Upper lobe of left lung (tissue), 6 donors: ENCODE measurements around the gene ITPA. TPM values are rescaled to one million over a fixed set of nuclear protein-coding genes. Genes with fewer than 3 reads are reported as not detected.
"Not testable (repeated sequence)": the region's sequence is repeated elsewhere in the genome, so short reads cannot be mapped to it uniquely, and the experiment has no call there.

ENCODE experiments used
- ATAC-seq, 2 donors: fragments of 200-7000 bp; cut with Tn5 transposase; one replicate each; pipeline ENCODE4 v1.9.1; 2022; ENCODE audit warnings: mild to moderate bottlenecking in 2 of 2, moderate library complexity in 2 of 2; ENCODE audit not compliant: low FRiP score in 2 of 2
- DNase-seq, 2 donors: peaks; one replicate each; pipeline ENCODE4 v3.0.0-alpha.2; 2019 to 2020
- H3K27ac ChIP-seq, 4 donors: fragments of 200-600 bp; sonication (generic); one replicate each; pipeline ENCODE4 v1.5.1; 2016 to 2019
- H3K27me3 ChIP-seq, 4 donors: fragments of 200-600 bp; sonication (generic); one replicate each; pipeline ENCODE4 v1.5.1; 2017 to 2019
- H3K36me3 ChIP-seq, 4 donors: fragments of 200-600 bp; sonication (generic); one replicate each; pipeline ENCODE4 v1.5.1; 2016 to 2019
- H3K4me1 ChIP-seq, 4 donors: fragments of 200-600 bp; sonication (generic); one replicate each; pipeline ENCODE4 v1.5.1; 2018 to 2019
- H3K4me3 ChIP-seq, 4 donors: fragments of 200-600 bp; sonication (generic); one replicate each; pipeline ENCODE4 v1.5.1; 2017 to 2019; ENCODE audit warnings: mild to moderate bottlenecking in 2 of 4, moderate library complexity in 1 of 4
- H3K9me3 ChIP-seq, 4 donors: fragments of 200-600 bp; sonication (generic); one replicate each; pipeline ENCODE4 v1.5.1; 2018 to 2019
- EP300 ChIP-seq, 4 donors: sonication (generic); formaldehyde crosslinking; IDR thresholded peaks; one replicate each; pipeline ENCODE4 v1.5.1; 2017; ENCODE audit warnings: antibody characterized with exemption in 4 of 4, control low read depth in 2 of 4
- POLR2A ChIP-seq, 4 donors: fragments of 450-650 bp; IDR thresholded peaks; one replicate each; pipeline ENCODE4 v1.5.1; 2016 to 2017; ENCODE audit warnings: antibody characterized with exemption in 4 of 4, mild to moderate bottlenecking in 2 of 4
- POLR2AphosphoS5 ChIP-seq, 2 donors: sonication (generic); formaldehyde crosslinking; IDR thresholded peaks; one replicate each; pipeline ENCODE4 v1.5.1; 2017; ENCODE audit warnings: antibody characterized with exemption in 2 of 2
- WGBS, 2 donors: methylation state at CpG; one replicate each; pipeline ENCODE4 v1.1.5; 2017 to 2018; 5-methylcytosine and 5-hydroxymethylcytosine counted together
- total RNA-seq, 6 donors: library from RNA; depleted of rRNA in 4 of 6; stranded (reverse); fragments of >200 nt in 4 of 6; gene quantifications; one replicate each; pipeline versions ENCODE4 v1.1.0 to v1.2.1, GENCODE V29; 2016 to 2021
- TF ChIP-seq, protein P1 (sequence below), 6 experiments: fragments of 450-650 bp in 4 of 6; fragments of 200-600 bp in 2 of 6; sonication (generic) in 2 of 6; IDR thresholded peaks; one replicate each; pipeline ENCODE4 v1.5.1; 2016 to 2019; ENCODE audit warnings: antibody characterized with exemption in 6 of 6
- donor health status: DM: no; HTN: no; CAD: no; lungs with moderate emphysema.
- donor health status: DM: no; HTN: yes; CAD: no; lungs with severe emphysema.

The ITPA gene
- total RNA-seq, 6 donors from 2014 or later, result 31.5 to 58.5 (median 43.3) TPM

- Histone ChIP-seq H3K27ac (no peak overlapping the region), H3K4me3 (peak overlapping the region; percentile 57 to 83 (median 71)), H3K36me3 (peaks cover 0 to 19% (median 11%) of the 10 kb centered on the region in 4 donors), H3K4me1 (peaks cover 12 to 23% (median 14%) of the 10 kb centered on the region in 4 donors), H3K27me3 (no peaks in the 10 kb centered on the region), H3K9me3 (no peaks in the 10 kb centered on the region)
- DNase-seq (no peak), ATAC-seq (no peak)
- 67 to 82% methylated on average over 2 of the region's 2 CpGs for WGBS, 2 donors
- no peak for TF ChIP-seq EP300 (IDR thresholded peaks at IDR 0.05)
These were observed 1.0 kb downstream of the ITPA start for GRCh38 chr20:3210346-3210745.

DNA sequence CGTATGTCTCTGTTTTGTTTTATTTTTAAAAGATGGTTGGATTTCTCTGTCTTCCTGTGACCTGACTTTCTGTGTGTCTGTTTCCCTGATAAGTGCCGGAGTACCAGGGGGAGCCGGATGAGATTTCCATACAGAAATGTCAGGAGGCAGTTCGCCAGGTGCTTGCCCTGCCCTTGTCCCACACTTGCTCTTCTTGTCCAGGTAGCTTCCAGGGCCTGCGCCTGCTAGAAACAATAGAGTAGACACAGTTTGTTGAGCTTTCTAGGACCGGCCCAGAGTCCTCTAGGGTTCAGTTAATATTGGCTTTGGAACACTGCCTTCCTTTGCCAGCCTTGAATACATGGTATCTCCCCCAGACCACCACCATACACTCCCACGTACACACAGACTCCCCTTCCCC is 3.9 kb downstream of the ITPA start:
- Histone ChIP-seq H3K36me3 (peaks cover 0 to 37% (median 17%) of the 10 kb centered on the region in 4 donors), H3K27ac (no peak overlapping the region), H3K9me3 (no peaks in the 10 kb centered on the region), H3K4me3 (no peak overlapping the region), H3K4me1 (peaks cover 12 to 23% (median 15%) of the 10 kb centered on the region in 4 donors), H3K27me3 (no peaks in the 10 kb centered on the region)
- DNase-seq, result no peak
- WGBS, 2 donors, result 94 to 98% methylated on average over 7 of the region's 7 CpGs
- ATAC-seq, result no peak
- TF ChIP-seq POLR2AphosphoS5 (IDR thresholded peaks at IDR 0.05) (no peak), POLR2A (IDR thresholded peaks at IDR 0.05) (no peak), EP300 (IDR thresholded peaks at IDR 0.05) (no peak)
- TF ChIP-seq, protein P1, sequence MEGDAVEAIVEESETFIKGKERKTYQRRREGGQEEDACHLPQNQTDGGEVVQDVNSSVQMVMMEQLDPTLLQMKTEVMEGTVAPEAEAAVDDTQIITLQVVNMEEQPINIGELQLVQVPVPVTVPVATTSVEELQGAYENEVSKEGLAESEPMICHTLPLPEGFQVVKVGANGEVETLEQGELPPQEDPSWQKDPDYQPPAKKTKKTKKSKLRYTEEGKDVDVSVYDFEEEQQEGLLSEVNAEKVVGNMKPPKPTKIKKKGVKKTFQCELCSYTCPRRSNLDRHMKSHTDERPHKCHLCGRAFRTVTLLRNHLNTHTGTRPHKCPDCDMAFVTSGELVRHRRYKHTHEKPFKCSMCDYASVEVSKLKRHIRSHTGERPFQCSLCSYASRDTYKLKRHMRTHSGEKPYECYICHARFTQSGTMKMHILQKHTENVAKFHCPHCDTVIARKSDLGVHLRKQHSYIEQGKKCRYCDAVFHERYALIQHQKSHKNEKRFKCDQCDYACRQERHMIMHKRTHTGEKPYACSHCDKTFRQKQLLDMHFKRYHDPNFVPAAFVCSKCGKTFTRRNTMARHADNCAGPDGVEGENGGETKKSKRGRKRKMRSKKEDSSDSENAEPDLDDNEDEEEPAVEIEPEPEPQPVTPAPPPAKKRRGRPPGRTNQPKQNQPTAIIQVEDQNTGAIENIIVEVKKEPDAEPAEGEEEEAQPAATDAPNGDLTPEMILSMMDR (IDR thresholded peaks at IDR 0.05), result no peak

- WGBS, 2 donors, result 96 to 98% methylated on average over 7 of the region's 7 CpGs
- peaks cover 4 to 15% (median 10%) of the 10 kb centered on the region in 4 donors for H3K4me1 ChIP-seq
- H3K27ac ChIP-seq, H3K9me3 ChIP-seq, DNase-seq, ATAC-seq, H3K4me3 ChIP-seq, H3K27me3 ChIP-seq: not testable (repeated sequence)
- peaks cover 0 to 40% (median 17%) of the 10 kb centered on the region in 4 donors for H3K36me3 ChIP-seq
These were observed 6.1 kb downstream of the ITPA start for GRCh38 chr20:3215359-3215917.

DNA sequence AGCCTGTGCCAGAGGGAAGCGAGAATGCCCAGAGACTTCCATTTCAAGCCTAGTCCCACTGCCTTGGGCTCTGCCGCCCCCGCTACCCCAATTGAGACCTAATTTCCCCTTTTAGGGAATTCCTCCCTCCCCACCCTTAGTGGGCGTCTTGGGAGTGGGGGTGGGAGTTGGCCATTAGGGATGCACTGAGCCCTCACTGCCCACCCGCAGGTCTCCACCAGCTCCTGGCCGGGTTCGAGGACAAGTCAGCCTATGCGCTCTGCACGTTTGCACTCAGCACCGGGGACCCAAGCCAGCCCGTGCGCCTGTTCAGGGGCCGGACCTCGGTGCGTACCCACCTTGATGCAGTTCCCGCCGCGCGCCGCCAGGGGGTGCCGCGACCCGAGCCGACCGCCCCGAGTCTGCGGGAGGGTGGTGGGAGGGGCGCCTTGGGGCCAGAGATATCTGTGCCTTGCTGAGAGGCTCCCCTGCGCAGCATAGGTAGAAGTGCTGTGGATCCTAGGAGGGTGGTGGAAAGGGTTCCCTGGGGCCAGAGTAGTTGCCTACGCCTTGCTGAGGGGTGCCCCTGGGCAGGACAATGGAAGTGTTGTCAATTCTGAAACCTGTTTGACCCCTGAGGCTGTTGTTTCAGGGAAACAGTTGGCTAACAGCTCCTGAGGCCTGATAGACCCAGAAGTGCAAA is 9.2 kb downstream of the ITPA start:
- Histone ChIP-seq H3K4me3 (no peak overlapping the region), H3K9me3 (no peaks in the 10 kb centered on the region), H3K4me1 (peaks cover 3 to 8% (median 8%) of the 10 kb centered on the region in 4 donors), H3K27ac (no peak overlapping the region), H3K27me3 (no peaks in the 10 kb centered on the region), H3K36me3 (peaks cover 3 to 64% (median 37%) of the 10 kb centered on the region in 4 donors)
- 25 to 86% methylated on average over 5 to 30 of the region's 30 CpGs for WGBS, 2 donors
- DNase-seq (peak; percentile 60 to 96), ATAC-seq (peak; percentile 73 to 92)
- no peak for TF ChIP-seq POLR2A (IDR thresholded peaks at IDR 0.05)
- TF ChIP-seq POLR2AphosphoS5 (IDR thresholded peaks at IDR 0.05), result no peak
- TF ChIP-seq, protein P1 (IDR thresholded peaks at IDR 0.05), result peak; percentile 86 to 95 (median 92)

DNA sequence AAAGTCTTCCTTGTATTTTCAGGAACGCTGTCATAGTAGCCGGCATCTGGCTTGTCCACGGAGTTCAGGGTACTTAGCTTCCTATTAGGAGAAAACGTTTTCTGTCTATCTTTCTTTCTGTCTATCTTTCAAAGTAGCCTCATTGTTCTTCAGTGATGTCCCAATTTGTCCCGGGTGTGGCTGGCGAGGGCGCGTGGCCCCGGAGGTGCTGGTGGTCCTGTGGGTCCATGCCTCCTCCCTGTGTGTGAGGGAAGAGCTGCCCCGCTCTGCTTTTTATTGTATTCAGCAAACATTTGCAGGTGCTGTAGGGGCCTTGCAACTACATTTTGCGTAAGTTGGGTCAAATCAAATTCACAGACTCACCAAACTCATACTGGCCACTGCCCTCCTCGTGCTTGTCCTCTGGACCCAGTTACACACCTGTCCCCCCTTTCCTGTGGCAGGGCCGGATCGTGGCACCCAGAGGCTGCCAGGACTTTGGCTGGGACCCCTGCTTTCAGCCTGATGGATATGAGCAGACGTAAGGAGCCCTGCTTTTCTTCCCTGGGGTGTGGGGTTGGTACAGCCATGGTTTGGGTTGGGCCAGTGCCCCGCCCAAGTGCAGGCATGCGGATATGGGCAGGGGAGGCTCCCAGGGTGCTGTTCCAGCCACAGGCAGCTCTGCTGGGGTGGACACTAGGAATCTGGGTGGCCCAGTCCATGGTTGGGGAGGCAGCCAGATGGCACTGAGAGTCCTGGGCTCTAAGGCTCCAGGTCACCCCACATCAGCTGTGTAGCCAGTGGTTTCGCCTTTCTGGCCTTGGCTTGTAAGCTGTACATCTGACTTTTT is 12.3 kb downstream of the ITPA start:
- H3K4me3 ChIP-seq, result no peak overlapping the region
- H3K27me3 ChIP-seq, result no peaks in the 10 kb centered on the region
- WGBS, 2 donors, result 91 to 92% methylated on average over 16 to 18 of the region's 18 CpGs
- DNase-seq, result peak in 1 of 2 donors; percentile 64
- TF ChIP-seq, protein P1 (IDR thresholded peaks at IDR 0.05), result no peak
- TF ChIP-seq EP300 (IDR thresholded peaks at IDR 0.05), result no peak
- TF ChIP-seq POLR2A (IDR thresholded peaks at IDR 0.05), result no peak
- no peak for TF ChIP-seq POLR2AphosphoS5 (IDR thresholded peaks at IDR 0.05)
- H3K9me3 ChIP-seq, result no peaks in the 10 kb centered on the region
- H3K27ac ChIP-seq, result no peak overlapping the region
- peaks cover 4 to 51% (median 29%) of the 10 kb centered on the region in 4 donors for H3K36me3 ChIP-seq
- H3K4me1 ChIP-seq, result peaks cover 3 to 8% (median 8%) of the 10 kb centered on the region in 4 donors
- no peak for ATAC-seq
